ENCODE results near the gene PIGK.

Gene PIGK

DNA sequence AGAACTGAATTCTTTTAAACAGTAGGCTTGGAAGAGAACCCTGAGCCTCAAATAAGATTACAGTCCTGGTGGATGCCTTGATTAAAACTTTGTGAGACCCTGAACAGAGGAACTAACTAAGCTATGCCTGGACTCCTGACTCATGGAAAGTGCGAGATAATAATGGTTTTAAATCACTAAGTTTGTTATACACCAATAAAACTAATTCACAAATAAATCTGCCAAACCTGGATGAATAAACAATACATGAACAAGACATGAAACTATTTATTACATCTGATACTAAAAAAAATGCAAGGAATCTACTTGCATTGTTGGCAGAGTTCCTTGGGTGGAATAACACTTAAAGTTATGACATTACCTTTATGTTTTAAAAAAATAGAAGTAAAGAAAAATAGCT lies 118.4 kb downstream of the PIGK start:
- no peak for DNase-seq (ENCODE audit: low read depth in 2 of 2, low spot score in 1 of 2)

DNA sequence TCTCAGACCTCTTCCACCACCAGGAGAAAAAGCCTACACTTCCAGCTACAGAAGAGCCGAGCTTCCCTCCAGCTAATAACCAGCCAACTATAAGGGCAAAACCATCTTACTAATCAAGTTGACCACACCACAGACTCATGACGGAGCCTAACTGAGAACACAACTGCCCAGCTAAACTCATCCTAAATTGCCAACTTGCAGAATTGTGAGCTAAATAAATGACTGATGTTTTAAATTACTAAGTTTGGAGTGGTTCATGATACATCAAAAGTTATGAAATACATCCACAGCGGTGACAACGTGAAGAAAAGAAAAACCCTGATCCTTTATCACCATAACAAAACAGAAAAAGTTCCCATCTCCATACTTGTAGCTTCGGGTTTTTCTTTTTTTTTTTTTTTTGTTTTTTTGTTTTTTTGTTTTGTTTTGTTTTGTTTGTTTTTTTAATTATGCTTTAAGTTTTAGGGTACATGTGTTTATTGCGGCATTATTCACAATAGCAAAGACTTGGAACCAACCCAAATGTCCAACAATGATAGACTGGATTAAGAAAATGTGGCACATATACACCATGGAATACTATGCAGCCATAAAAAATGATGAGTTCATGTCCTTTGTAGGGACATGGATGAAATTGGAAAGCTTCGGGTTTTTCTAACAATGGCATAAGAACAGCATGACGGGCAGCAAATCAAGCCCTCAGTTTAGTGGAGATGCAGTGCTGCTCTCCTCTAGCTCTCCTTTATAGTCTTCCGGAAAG lies 122.6 kb downstream of the PIGK start:
- no peak for DNase-seq (ENCODE audit: low read depth in 2 of 2, low spot score in 1 of 2)

DNA sequence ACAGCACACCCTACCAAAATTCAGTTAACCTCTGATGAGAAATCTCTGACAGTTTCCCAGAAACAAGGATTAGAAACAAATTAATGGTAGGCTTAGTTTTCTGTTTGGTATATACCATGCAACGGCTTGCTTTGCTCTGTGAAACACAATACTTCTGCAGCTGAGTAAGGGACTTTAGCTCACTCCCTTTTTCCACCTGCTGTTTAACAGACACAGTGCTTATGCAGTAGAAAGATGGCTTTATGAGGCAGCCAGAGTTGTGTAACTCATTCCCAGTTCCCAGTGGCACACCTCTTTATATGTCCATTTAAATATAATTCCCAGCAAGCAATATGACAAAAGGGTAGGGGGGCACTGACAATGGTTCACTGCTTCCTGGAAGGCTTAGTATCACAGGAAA lies 124.0 kb downstream of the PIGK start:
- DNase-seq (ENCODE audit: low read depth in 2 of 2, low spot score in 1 of 2), result no peak

DNA sequence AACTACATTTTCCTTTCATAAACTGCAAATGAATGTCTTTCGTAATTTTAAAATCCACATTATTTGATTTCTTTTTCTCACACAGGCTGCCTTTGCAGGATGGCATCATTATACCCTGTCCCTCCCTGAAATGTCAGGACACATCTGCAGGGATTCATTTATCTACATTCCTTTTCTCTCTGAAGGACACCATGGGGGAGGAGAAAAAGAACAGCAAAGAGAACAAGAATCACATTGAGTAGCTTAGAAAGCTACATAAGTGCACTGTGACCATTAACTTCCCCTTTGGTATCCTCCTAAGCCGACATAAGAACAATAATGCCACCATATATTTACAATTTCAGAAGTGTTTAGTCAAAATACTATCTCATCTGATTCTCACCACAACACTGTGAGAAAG lies 129.5 kb downstream of the PIGK start:
- no peak for DNase-seq (ENCODE audit: low read depth in 2 of 2, low spot score in 1 of 2)

DNA sequence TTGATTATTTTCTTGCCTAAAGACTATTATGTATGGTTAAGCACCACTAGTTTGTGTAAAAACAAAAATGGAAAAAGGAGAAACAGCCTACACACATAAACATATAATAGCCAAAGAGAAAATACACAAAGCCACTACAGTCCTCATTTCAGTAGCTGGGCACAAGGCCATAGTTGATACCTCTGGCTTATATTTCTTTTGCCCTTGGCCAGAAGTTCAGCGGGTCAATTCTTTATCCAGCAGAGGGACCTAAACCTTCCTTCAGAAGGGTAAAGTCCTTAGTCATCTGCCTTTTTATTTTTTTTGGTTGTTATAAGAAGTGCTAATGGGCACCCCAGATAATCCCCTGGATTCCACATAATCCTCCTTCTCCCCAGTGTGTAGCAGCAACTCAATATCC lies 134.1 kb downstream of the PIGK start:
- DNase-seq (ENCODE audit: low read depth in 2 of 2, low spot score in 1 of 2), result no peak

DNA sequence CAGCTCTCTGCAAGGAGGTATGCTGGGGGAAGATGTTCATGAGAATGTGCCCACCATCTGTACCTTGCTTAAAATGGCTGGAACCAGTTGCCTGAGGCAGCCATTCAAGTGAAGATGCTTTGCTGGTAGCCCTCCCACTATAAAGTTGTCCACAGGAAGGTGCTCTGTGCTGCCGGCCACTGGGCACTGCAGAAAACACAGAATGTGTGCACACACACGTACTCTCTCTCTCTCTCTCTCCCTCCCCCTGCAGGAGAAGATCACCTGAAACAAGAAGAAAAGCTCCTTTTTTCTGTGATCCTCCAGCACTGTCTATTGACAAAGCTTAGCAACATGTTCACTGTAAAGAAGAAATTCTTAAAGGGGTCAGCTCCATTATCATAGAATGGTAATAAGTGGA lies 134.8 kb downstream of the PIGK start:
- DNase-seq (ENCODE audit: low read depth in 2 of 2, low spot score in 1 of 2), result no peak

DNA sequence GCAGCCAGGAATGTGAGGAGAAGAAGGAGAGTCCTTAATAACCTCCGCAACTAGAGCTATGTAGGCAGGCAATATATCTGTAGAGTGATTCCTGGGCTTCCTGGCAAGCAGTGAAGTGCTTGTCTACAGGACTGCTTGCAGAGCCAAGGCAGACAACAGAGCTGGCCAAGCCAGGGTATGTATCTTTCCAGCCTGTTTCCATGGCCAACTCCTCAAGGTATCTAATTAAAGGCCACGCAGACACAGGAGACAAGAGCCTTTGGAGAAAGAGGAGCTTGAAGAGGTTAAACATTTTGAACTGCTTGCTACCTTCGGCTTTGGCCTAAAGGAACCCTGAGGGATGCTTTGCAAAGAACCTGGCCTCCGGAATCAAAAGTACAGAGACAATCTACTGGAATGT lies 137.4 kb downstream of the PIGK start:
- DNase-seq (ENCODE audit: low read depth in 2 of 2, low spot score in 1 of 2), result no peak

DNA sequence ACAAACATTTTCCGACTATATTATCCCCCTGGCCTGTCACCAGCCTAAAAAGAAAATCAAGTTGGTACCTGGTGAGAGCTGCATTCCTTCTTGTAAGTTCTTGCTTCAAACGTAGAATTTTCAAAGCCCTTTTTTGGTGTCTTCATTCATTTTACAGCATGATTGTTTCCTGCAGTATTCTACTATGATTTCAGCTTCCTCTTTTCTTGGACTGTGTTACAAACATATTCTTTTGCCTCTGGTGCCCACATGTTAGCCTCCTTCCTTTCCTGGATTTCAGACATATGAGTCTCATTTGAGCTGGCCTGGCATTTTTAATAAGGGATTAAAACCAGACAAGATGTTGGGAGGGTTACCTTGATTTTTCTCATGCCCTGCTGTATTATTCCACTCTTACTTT lies 142.5 kb downstream of the PIGK start:
- no peak for DNase-seq (ENCODE audit: low read depth in 2 of 2, low spot score in 1 of 2)

DNA sequence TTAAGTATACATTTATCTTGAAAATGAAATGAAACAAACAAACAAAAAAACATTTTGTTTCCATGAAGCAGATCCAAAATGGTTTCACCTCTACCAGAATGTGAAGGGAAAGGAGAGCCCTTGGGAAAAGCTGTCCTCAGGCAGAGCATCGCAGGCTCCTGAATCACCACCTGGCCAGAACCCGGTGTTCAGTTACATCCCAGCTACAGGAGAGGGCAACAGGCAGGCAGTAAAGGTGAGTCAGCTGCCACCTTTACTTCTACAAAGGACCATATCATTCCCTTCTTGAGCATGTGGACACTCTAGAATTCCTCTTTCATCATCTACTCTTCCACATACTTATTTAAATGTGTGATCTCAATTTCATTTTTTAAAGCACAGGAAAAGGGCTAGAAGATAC lies 151.2 kb downstream of the PIGK start:
- DNase-seq (ENCODE audit: low read depth in 2 of 2, low spot score in 1 of 2), result no peak

DNA sequence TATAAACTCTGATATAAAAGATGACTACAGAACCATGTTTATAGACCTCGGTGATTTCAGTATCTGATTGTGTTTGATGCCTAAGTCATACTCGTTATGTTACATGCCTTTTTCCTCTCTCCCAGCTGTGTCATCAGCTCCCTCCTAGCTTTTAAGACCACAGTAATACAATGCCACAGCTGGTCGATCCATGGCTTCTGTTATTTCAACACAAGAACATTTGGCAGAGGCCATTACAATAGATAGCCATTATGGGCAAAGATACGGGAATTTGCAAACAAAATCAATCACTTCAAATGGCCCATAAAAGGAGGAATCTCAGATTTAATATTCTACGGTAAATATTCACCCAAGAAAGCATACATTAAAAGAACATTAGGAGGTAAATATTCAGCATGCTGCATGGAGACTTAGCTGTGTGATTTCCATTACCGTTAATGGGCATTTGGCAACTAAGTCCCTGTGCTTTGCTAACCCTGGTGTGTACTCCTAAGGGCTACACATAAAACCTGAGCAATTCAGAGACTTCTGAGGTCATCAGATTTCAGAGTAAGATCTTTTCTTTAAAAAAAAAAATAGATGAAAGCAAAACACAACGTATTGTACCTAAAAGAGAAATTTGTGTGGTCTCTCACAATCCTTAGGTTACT lies 153.4 kb downstream of the PIGK start:
- no peak for DNase-seq (ENCODE audit: low read depth in 2 of 2, low spot score in 1 of 2)

DNA sequence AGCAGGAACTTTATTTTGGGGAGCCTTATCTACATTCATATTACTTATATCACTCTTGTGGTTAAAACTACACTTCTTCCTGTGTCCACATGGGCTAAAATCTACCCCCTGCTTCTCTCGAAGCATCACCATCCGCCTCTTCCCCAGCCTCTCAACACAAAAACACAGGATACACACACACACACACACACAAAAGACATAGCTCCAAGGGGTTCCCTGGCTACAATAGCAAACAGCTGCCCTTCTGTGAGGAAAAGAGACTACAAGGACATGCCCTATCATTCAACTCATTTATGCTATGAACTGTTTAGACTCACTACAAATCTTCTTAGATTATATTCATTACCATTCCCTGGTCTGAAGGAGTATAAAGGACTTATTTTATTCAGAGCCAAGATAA lies 155.0 kb downstream of the PIGK start:
- DNase-seq (ENCODE audit: low read depth in 2 of 2, low spot score in 1 of 2), result no peak

DNA sequence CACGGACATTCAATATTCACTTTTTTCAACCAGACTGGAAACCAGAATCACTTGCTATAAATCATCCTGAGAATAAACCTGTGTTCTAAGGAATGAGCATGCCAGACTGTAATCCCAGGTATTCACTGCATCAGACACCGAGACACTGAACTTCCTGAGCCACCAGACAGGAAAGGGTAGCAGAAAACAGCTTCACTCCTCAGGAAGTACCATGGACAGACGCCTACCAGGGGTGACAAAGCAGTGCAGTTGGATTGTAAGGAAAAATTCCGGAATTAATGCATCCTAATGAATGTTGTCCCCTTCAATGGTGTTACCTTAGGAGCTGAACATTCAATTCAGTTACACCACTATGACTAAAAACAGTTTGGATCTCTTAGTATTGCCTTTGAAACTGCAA lies 156.1 kb downstream of the PIGK start:
- no peak for DNase-seq (ENCODE audit: low read depth in 2 of 2, low spot score in 1 of 2)

DNA sequence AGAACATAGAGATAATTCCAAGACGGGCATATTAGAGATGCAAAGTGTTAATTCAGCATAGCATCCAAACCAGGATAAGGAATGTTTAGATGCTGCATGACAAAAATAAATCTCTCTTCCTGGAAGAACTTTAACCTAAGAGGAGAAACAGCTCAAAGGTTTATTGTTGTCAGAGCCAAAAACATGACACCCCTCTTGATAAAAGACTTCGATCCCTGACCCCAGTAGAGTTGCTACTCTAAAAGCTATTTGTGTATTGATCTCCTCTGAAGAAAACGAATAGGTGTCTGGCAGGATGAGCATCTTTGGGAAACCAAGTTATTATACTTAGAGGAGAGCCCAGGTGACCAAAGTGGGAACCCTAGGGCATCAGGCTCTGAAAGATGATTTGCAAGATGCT lies 158.1 kb downstream of the PIGK start:
- DNase-seq (ENCODE audit: low read depth in 2 of 2, low spot score in 1 of 2), result no peak

DNA sequence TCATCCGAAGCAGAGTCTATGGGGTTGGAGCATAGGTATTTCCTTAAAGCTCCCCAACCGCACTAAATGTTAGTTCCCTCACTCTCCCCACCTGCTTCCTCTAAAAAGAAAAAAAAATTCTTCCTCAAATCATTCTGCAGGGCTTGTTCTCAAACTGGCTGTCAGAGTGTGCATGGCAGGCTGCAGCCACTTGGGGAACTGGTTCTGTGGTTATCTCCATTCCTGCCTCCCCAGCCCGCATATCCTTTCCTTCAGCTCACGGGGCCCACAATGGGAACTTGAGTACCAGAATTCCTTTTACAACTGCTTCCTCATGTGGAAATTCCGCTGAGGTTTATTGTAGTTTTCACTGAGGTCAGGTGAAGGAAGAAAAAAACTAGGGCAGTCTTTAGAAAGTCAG lies 159.2 kb downstream of the PIGK start:
- no peak for DNase-seq (ENCODE audit: low read depth in 2 of 2, low spot score in 1 of 2)

DNA sequence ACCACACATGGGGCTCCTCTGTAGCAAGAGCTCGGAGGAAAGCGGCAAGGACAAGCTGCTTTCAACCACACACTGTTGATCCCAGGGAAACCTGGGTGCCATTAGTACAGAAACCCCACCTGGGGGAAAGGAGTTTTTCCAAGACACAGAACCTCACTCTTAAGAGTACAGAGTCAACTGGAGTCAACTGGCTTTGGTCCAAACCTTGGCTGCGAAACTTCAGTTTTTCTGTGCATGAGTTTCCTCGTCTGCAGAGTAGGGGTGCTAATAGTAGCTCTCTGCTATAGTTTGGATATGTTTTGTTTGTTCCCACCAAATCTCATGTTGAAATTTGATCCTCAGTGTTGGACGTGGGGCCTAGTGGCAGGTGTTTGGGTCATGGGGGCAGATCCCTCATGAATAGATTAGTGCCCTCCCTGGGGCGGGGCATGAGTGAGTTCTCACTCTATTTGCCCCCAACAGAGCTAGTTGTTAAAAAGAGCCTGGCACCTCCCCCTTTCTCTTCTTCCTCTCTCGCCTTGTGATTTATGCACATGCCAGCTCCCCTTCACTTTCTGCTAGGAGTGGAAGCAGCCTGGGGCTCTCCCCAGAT lies 161.1 kb downstream of the PIGK start:
- no peak for DNase-seq (ENCODE audit: low read depth in 2 of 2, low spot score in 1 of 2)

DNA sequence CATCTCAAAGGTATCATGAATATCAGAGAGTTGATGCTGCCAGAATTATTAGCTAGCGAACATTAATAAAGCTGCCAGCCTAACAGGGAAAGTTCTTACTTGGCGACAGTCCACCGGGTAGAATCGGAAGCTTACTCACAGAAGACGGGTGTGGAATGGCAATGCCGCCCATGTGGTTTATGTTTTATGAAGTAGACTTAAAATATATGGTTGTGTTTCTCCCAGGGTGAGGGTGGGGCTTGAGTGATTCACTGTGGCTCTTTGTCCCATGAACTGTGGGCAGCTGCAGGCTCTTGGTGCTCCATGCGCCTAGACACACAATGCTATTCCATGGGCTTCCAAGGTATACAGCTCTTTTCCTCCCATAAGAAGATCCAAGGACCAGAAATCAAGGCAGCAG lies 162.7 kb downstream of the PIGK start:
- DNase-seq (ENCODE audit: low read depth in 2 of 2, low spot score in 1 of 2), result no peak

DNA sequence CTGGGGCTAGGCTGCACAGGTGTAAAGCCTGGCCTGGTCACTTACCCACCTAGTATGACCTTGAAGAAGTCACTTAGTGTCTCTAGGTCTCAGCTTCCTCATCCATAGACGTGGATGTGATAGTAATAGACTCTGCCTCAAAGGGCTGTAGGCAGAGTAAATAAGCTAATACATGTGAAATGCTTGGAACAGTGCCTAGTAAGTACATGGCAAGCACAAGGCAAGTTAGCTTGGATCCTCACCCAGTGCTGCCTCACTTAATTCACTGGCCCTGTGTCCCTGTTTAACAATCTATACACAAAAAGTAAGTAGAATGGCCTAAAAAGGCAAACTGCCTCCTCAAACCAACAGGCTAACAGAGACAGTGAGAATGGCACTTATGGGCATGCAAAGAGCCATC lies 167.8 kb downstream of the PIGK start:
- DNase-seq (ENCODE audit: low read depth in 2 of 2, low spot score in 1 of 2), result no peak

DNA sequence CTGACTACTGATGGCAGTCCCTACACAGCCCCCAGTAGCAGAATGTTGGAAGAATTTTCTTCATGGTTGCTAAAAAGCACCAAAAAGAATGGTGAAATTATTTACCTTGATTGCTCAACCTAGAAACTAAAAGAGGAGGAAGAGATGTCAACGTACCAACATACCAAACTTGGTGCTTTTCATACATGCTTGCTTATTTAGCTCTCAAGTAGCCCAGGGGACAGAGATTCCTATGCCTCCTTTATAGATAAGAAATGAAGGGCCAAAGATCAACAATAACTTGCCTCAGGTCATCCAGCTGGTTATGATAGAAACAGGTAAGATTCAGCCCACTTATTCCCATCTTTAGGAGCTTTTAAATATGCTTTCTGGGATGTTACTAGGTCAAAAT lies 170.6 kb downstream of the PIGK start:
- DNase-seq (ENCODE audit: low read depth in 2 of 2, low spot score in 1 of 2), result no peak

DNA sequence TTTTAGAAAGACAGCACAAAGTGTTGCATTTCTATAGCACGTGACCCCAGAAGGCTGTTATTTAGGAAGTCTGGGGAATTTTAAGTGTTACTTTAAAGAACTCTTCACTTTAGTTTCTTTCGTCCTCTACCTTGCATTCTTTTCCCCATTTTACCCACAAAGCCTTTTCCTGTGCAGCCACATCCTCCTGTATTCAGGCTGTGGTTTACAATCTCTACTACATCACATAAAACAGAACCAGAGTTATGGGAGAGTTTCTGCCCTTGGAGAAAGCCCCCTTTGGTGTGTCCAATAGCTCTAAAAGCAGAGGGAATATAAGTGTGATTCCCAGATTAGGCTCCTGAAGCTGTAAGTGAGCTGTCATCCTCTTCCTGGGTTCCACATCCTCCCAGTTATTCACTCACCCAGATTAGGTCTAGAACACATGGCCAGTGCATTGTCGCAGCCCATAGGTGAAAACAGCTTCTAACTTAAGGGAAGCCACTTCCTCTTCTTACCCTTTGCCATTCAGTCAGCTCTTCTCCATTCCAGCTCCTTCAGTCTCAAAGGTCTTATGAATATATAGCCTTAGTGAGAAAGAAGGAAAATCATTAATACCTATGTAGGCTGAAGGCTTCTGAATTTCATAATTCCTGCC lies 171.1 kb downstream of the PIGK start:
- DNase-seq (ENCODE audit: low read depth in 2 of 2, low spot score in 1 of 2), result no peak

DNA sequence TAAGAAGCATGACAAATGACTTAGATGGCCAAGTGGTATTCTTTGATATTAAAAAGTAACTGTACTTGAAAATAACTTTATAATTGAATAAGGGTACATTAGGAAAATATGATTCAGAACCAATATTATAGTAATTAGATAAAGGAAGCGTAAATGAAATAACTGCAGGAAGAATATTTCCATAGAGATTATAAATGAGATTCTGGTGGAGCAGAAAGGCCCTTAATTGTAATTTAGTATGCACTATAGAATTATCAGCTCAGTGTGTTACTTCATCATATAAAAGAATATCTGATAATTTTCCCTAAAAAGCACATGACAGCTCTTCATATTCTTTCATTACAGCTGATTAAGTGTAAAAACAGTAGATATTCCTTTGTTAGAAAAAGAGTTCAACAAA lies 171.7 kb downstream of the PIGK start:
- no peak for DNase-seq (ENCODE audit: low read depth in 2 of 2, low spot score in 1 of 2)

DNA sequence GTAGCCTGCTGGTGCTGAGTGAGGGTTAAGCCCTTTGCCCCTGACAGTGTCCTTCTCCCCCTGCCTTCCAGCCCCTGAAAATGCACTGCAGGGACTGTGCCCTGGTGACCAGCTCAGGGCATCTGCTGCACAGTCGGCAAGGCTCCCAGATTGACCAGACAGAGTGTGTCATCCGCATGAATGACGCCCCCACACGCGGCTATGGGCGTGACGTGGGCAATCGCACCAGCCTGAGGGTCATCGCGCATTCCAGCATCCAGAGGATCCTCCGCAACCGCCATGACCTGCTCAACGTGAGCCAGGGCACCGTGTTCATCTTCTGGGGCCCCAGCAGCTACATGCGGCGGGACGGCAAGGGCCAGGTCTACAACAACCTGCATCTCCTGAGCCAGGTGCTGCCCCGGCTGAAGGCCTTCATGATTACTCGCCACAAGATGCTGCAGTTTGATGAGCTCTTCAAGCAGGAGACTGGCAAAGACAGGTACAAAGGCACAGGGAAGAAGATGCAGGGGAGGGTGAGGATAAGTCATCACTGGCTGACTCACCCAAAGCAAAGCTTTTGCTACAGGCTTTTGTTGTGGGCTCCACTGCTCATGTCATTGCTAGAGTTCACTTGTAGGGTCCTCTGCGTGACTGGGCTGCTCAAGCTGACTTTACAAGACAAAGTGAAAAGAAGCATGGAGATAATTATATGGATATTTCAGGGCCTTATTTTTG lies 174.9 kb downstream of the PIGK start:
- DNase-seq (ENCODE audit: low read depth in 2 of 2, low spot score in 1 of 2), result no peak

DNA sequence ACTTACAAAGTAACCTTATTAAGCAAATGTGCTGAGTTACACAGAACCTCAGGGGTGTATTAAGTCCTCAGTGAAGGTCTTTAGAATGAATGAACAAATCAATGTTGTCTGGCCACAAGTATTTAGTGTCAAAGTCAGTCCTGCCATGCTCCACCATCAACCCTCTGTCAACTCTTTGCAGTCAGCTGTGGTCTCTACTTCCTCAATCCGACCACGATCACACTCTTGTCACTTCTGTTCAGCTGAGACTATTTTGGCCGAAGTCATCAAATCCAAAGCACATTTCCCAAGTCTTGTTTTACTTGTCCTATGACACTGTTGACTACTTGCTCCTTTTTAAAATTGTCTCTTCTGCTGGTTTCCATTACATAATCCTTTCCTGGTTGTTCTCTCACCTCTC lies 178.4 kb downstream of the PIGK start:
- no peak for DNase-seq (ENCODE audit: low read depth in 2 of 2, low spot score in 1 of 2)
